CD14-positive monocyte (primary cell): ENCODE results near the gene PAX8. TPM values are rescaled to one million over a fixed set of nuclear protein-coding genes. Genes with fewer than 3 reads are reported as not detected.
"Not testable (repeated sequence)": the region's sequence is repeated elsewhere in the genome, so short reads cannot be mapped to it uniquely, and the experiment has no call there.

Experiments used
- DNase-seq, 3 donors: peaks; one replicate each; pipeline ENCODE4 v3.0.0-alpha.2; 2011 to 2022
- H2AFZ ChIP-seq: 2 replicates; pipeline ENCODE4 v1.6.0; 2012; ENCODE audit warnings: mild to moderate bottlenecking, low read depth, low read length, inconsistent platforms; ENCODE audit not compliant: insufficient read depth, poor library complexity, severe bottlenecking
- H3K27ac ChIP-seq, 2 donors: 1 replicate in 1 of 2; 2 replicates in 1 of 2; pipeline ENCODE4 v1.5.1; 2012 to 2013; ENCODE audit warnings: low read length in 2 of 2, control low read depth in 1 of 2, inconsistent platforms in 1 of 2, low read depth in 1 of 2, mild to moderate bottlenecking in 1 of 2
- H3K27me3 ChIP-seq, 2 donors: one replicate each; pipeline versions ENCODE4 v1.6.0 to v1.6.1; 2011 to 2013; ENCODE audit warnings: low read length in 2 of 2; ENCODE audit not compliant: control insufficient read depth in 2 of 2, insufficient read depth in 2 of 2
- H3K36me3 ChIP-seq, 2 donors: replicated peaks in 1 of 2; 1 replicate in 1 of 2; 2 replicates in 1 of 2; pipeline versions ENCODE4 v1.5.1 to v1.6.1; 2012 to 2013; ENCODE audit warnings: low read length in 2 of 2, control low read depth in 1 of 2, inconsistent platforms in 1 of 2, mild to moderate bottlenecking in 1 of 2; ENCODE audit not compliant: insufficient read depth in 2 of 2, control insufficient read depth in 1 of 2
- H3K4me1 ChIP-seq, 2 donors: 1 replicate in 1 of 2; 2 replicates in 1 of 2; pipeline versions ENCODE4 v1.5.1 to v1.6.1; 2012 to 2013; ENCODE audit warnings: low read length in 2 of 2, control low read depth in 1 of 2, inconsistent platforms in 1 of 2, mild to moderate bottlenecking in 1 of 2, moderate library complexity in 1 of 2; ENCODE audit not compliant: insufficient read depth in 2 of 2, control insufficient read depth in 1 of 2
- H3K4me2 ChIP-seq: replicated peaks from 2 replicates; pipeline ENCODE3; 2012; ENCODE audit warnings: low read length, moderate library complexity, mild to moderate bottlenecking; ENCODE audit not compliant: poor library complexity, severe bottlenecking; ENCODE audit errors: extremely low read depth
- H3K4me3 ChIP-seq, 3 experiments: fragments of 200-600 bp in 1 of 3; sonication (generic) in 1 of 3; replicated peaks in 1 of 3; 1 replicate in 2 of 3; 2 replicates in 1 of 3; pipeline ENCODE4 v1.5.1; 2011 to 2013; ENCODE audit warnings: low read length in 3 of 3, mild to moderate bottlenecking in 3 of 3, control low read depth in 2 of 3, low read depth in 2 of 3, inconsistent platforms in 1 of 3, moderate library complexity in 1 of 3
- H3K79me2 ChIP-seq: 2 replicates; pipeline ENCODE4 v1.6.0; 2012; ENCODE audit warnings: mild to moderate bottlenecking, control low read depth, inconsistent platforms, low read length, moderate library complexity; ENCODE audit not compliant: insufficient read depth
- H3K9ac ChIP-seq: 2 replicates; pipeline ENCODE4 v1.6.0; 2017; ENCODE audit warnings: low read length, mild to moderate bottlenecking; ENCODE audit not compliant: insufficient read depth, poor library complexity, severe bottlenecking
- H3K9me3 ChIP-seq, 2 donors: replicated peaks in 1 of 2; 1 replicate in 1 of 2; 2 replicates in 1 of 2; pipeline versions ENCODE4 v1.5.1 to v1.6.1; 2012 to 2013; ENCODE audit warnings: low read length in 2 of 2, control low read depth in 1 of 2; ENCODE audit not compliant: control insufficient read depth in 1 of 2, insufficient read depth in 1 of 2
- H4K20me1 ChIP-seq: 2 replicates; pipeline ENCODE4 v1.6.0; 2012; ENCODE audit warnings: mild to moderate bottlenecking, low read length, control low read depth, moderate library complexity; ENCODE audit not compliant: insufficient read depth
- H3K27ac Mint-ChIP-seq, 7 donors: one replicate each; pipeline ENCODE4 v1.8.0; 2020; ENCODE audit warnings: mild to moderate bottlenecking in 7 of 7, mixed read lengths in 7 of 7, moderate library complexity in 6 of 7, inconsistent platforms in 2 of 7
- H3K27me3 Mint-ChIP-seq, 3 donors: one replicate each; pipeline ENCODE4 v1.8.0; 2021 to 2022; ENCODE audit warnings: low read depth in 3 of 3, mild to moderate bottlenecking in 3 of 3, mixed read lengths in 3 of 3, moderate library complexity in 3 of 3, inconsistent platforms in 1 of 3
- H3K36me3 Mint-ChIP-seq, 2 donors: one replicate each; pipeline ENCODE4 v1.8.0; 2020; ENCODE audit warnings: mixed read lengths in 2 of 2, inconsistent platforms in 1 of 2, mild to moderate bottlenecking in 1 of 2
- H3K4me1 Mint-ChIP-seq: one replicate; pipeline ENCODE4 v1.8.0; 2020; ENCODE audit warnings: mild to moderate bottlenecking, mixed read lengths
- H3K4me3 Mint-ChIP-seq, 2 donors: one replicate each; pipeline ENCODE4 v1.8.0; 2020; ENCODE audit warnings: mild to moderate bottlenecking in 2 of 2, mixed read lengths in 2 of 2, moderate library complexity in 1 of 2
- H3K9me3 Mint-ChIP-seq, 7 donors: one replicate each; pipeline ENCODE4 v1.8.0; 2020 to 2022; ENCODE audit warnings: mixed read lengths in 7 of 7, mild to moderate bottlenecking in 6 of 7, moderate library complexity in 6 of 7, inconsistent platforms in 2 of 7
- WGBS: methylation state at CpG from one replicate; pipeline ENCODE4 v1.1.5; 2013; ENCODE audit warnings: missing lambda C conversion rate; ENCODE audit not compliant: insufficient coverage; 5-methylcytosine and 5-hydroxymethylcytosine counted together
- intact Hi-C, 2 donors: fragments of 100-400 bp; cut with micrococcal nuclease; formaldehyde crosslinking; loops; one replicate each; pipeline versions ENCODE4 v1.15.0 to v1.15.1; 2023
- polyA plus RNA-seq, 3 donors: library from polyadenylated mRNA; depleted of rRNA in 1 of 3; unstranded in 2 of 3; stranded (reverse) in 1 of 3; fragments of 300-500 nt in 2 of 3; fragments of >200 nt in 1 of 3; fragmentation: Illumina TruSeq in 2 of 3; gene quantifications; 1 replicate in 2 of 3; 2 replicates in 1 of 3; pipeline ENCODE4 v1.2.3, GENCODE V29; 2012 to 2021
- TF ChIP-seq, protein P1 (sequence below): fragments of 200-600 bp; IDR thresholded peaks from one replicate; pipeline ENCODE4 v1.8.0; 2022; ENCODE audit warnings: antibody characterized with exemption, mild to moderate bottlenecking

Gene PAX8
- polyA plus RNA-seq, 3 donors, result 0.26 to 0.47 (median 0.36) TPM

DNA sequence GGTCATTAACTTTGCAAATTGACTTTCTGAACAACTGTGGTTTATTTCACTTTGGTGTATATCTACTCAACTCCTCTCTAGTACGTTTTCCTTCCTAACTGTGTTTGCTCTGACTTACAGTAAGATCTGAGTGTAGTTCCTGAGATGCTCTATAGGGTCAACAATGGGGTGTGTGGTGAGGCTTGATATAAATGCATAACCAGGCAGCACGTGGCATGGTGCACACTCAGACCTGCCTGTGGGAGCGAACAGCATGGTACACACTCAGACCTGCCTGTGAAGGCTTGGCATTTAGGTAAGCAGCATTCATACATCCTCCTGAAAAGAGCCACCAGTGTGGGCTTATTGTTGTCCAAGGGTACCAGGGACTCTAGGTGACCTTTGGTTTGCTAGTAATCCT is 32.5 kb upstream of the PAX8 start:
- 77% methylated on average over 2 of the region's 3 CpGs for WGBS
- DNase-seq, H3K4me2 ChIP-seq, H4K20me1 ChIP-seq, H3K9ac ChIP-seq, H2AFZ ChIP-seq, H3K79me2 ChIP-seq, H3K36me3 Mint-ChIP-seq, H3K27ac Mint-ChIP-seq, intact Hi-C loops, H3K36me3 ChIP-seq, H3K9me3 Mint-ChIP-seq, H3K27me3 ChIP-seq, H3K27me3 Mint-ChIP-seq, H3K4me3 ChIP-seq, H3K9me3 ChIP-seq, H3K4me3 Mint-ChIP-seq, H3K27ac ChIP-seq: not testable (repeated sequence)
- peaks cover 17% of the 10 kb centered on the region for H3K4me1 Mint-ChIP-seq
- H3K4me1 ChIP-seq, result peaks cover 0 to 10% of the 10 kb centered on the region in 2 donors

DNA sequence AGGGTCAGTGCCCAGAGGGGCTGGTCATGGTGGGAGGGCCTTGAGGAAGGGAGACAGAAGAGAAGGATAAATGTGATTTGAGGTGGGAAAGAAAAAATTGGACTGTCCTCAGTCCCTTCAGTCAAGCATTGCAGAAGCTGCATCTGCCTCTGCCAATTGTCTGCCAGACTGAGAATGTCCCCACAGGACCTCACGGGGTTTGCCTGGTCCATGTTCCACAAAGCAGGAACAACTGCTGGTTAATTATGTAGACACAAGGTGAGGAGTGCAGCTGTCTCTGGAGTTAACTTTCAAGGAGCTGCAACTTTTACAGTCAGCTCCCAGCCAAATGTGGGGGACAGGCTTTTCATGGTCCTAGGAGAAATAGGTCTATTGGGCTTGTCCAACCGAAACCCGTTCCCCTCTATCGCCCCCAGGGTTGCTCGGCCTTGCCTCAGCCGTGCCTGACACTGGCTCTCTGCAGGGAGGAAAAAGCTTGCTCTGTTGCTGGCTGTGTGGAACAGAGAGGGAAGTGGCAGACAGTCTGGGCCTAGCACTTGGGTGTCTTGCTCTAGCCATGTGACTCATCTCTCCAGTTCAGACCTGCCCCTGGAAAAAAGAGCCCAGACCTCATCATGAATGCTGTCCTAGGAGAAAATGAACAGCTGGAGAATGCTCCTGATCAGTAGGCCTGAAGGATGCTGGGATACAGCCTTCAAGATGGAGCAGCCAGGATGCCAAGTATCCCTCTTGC is 31.1 kb upstream of the PAX8 start:
- Histone ChIP-seq H3K9ac (no peak overlapping the region), H3K4me1 (peaks cover 0 to 10% of the 10 kb centered on the region in 2 donors), H3K27ac (peak overlapping the region in 1 of 2 donors; percentile 28), H4K20me1 (no peaks in the 10 kb centered on the region), H3K27me3 (no peaks in the 10 kb centered on the region), H2AFZ (peak overlapping the region; percentile 37), H3K79me2 (no peaks in the 10 kb centered on the region), H3K4me3 (no peak overlapping the region), H3K9me3 (no peaks in the 10 kb centered on the region), H3K36me3 (no peaks in the 10 kb centered on the region), H3K4me2 (no peak overlapping the region)
- peak overlapping the region in 3 of 7 donors; percentile 20 to 72 (median 60) for H3K27ac Mint-ChIP-seq
- H3K4me1 Mint-ChIP-seq, result peaks cover 17% of the 10 kb centered on the region
- TF ChIP-seq, protein P1, sequence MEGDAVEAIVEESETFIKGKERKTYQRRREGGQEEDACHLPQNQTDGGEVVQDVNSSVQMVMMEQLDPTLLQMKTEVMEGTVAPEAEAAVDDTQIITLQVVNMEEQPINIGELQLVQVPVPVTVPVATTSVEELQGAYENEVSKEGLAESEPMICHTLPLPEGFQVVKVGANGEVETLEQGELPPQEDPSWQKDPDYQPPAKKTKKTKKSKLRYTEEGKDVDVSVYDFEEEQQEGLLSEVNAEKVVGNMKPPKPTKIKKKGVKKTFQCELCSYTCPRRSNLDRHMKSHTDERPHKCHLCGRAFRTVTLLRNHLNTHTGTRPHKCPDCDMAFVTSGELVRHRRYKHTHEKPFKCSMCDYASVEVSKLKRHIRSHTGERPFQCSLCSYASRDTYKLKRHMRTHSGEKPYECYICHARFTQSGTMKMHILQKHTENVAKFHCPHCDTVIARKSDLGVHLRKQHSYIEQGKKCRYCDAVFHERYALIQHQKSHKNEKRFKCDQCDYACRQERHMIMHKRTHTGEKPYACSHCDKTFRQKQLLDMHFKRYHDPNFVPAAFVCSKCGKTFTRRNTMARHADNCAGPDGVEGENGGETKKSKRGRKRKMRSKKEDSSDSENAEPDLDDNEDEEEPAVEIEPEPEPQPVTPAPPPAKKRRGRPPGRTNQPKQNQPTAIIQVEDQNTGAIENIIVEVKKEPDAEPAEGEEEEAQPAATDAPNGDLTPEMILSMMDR, result no peak
- 88% methylated on average over 3 of the region's 6 CpGs for WGBS
- peaks cover 0 to 2% (median 0%) of the 10 kb centered on the region in 7 donors for H3K9me3 Mint-ChIP-seq
- intact Hi-C loops, result no loop called here
- peaks cover 3 to 4% (median 3%) of the 10 kb centered on the region in 3 donors for H3K27me3 Mint-ChIP-seq
- no peak overlapping the region for H3K4me3 Mint-ChIP-seq
- DNase-seq, result peak in 2 of 3 donors; percentile 17 to 62
- no peaks in the 10 kb centered on the region for H3K36me3 Mint-ChIP-seq

DNA sequence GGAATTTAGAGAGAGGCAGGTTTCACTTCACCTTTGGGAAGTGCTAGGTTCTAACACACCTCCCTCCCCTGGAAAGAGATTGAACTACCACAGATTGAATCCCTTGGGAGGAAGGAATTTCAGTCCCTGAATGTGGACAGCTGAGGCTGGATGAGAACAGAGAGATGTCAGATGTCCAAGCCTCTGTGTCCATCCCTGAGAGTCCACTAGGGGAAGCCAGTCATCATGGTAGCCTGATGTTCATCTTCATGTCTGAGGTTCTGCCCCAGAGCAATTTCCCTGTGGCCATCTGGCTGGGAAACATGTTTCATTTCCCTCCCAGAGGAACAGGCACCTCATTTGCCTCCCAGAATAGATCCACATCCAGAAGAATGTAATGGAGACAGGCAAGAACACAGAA is 30.1 kb upstream of the PAX8 start:
- H3K9me3 Mint-ChIP-seq, DNase-seq, H3K27ac ChIP-seq, H3K36me3 ChIP-seq, H3K27me3 Mint-ChIP-seq, H3K36me3 Mint-ChIP-seq, H4K20me1 ChIP-seq, H3K27ac Mint-ChIP-seq, H3K79me2 ChIP-seq, H3K4me3 Mint-ChIP-seq, H3K9ac ChIP-seq, H3K4me2 ChIP-seq, H3K4me3 ChIP-seq, intact Hi-C loops, H2AFZ ChIP-seq, H3K27me3 ChIP-seq, H3K9me3 ChIP-seq: not testable (repeated sequence)
- H3K4me1 Mint-ChIP-seq, result peaks cover 17% of the 10 kb centered on the region
- H3K4me1 ChIP-seq, result peaks cover 0 to 10% of the 10 kb centered on the region in 2 donors

DNA sequence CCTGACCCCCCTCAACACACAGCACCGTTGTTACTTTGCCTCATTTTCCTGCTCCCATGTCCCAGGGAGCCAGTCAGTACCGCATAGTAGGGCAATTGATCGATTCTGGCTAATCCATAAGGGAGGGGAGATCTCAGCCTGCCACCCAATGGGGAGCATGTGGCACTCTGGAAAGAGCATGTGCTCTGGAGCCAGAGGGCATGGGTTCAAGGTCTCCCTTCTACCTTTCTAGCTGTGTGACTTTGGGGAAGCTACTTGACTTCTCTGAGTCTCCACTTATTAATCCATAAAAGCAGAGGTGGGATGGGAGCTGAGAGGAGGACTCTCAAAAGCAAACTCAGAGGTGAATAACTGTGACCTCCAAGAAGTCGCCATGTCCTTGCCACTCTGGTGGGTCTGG is 27.5 kb upstream of the PAX8 start:
- H3K9me3 ChIP-seq, H2AFZ ChIP-seq, H3K9ac ChIP-seq, H3K9me3 Mint-ChIP-seq, H3K79me2 ChIP-seq, H3K27me3 Mint-ChIP-seq, H3K27ac ChIP-seq, H3K4me3 ChIP-seq, H3K36me3 ChIP-seq, H4K20me1 ChIP-seq, H3K4me3 Mint-ChIP-seq, H3K27ac Mint-ChIP-seq, H3K27me3 ChIP-seq, H3K36me3 Mint-ChIP-seq, intact Hi-C loops, H3K4me2 ChIP-seq, DNase-seq: not testable (repeated sequence)
- H3K4me1 Mint-ChIP-seq, result peaks cover 16% of the 10 kb centered on the region
- H3K4me1 ChIP-seq, result peaks cover 0 to 10% of the 10 kb centered on the region in 2 donors
- WGBS, result no CpG with 5 or more reads among the region's 4 CpGs
